Rectal smooth muscle tissue (tissue), 1 donor: ENCODE results near the gene SLC35F5.
"Not testable (repeated sequence)": the region's sequence is repeated elsewhere in the genome, so short reads cannot be mapped to it uniquely, and the experiment has no call there.

Experiments
- H3K27ac ChIP-seq: one replicate; pipeline ENCODE4 v1.7.0; 2013; ENCODE audit warnings: low read depth, low read length, inconsistent platforms
- H3K27me3 ChIP-seq: one replicate; pipeline ENCODE4 v1.7.0; 2013; ENCODE audit warnings: low read length; ENCODE audit not compliant: control insufficient read depth, insufficient read depth
- H3K36me3 ChIP-seq: one replicate; pipeline ENCODE4 v1.7.0; 2013; ENCODE audit warnings: low read length; ENCODE audit not compliant: control insufficient read depth, insufficient read depth
- H3K4me1 ChIP-seq: one replicate; pipeline ENCODE4 v1.7.0; 2013; ENCODE audit warnings: low read length; ENCODE audit not compliant: control insufficient read depth, insufficient read depth
- H3K4me3 ChIP-seq: one replicate; pipeline ENCODE4 v1.7.0; 2013; ENCODE audit warnings: low read length
- H3K9ac ChIP-seq: one replicate; pipeline ENCODE4 v1.7.0; 2013; ENCODE audit warnings: low read length

The SLC35F5 gene

DNA sequence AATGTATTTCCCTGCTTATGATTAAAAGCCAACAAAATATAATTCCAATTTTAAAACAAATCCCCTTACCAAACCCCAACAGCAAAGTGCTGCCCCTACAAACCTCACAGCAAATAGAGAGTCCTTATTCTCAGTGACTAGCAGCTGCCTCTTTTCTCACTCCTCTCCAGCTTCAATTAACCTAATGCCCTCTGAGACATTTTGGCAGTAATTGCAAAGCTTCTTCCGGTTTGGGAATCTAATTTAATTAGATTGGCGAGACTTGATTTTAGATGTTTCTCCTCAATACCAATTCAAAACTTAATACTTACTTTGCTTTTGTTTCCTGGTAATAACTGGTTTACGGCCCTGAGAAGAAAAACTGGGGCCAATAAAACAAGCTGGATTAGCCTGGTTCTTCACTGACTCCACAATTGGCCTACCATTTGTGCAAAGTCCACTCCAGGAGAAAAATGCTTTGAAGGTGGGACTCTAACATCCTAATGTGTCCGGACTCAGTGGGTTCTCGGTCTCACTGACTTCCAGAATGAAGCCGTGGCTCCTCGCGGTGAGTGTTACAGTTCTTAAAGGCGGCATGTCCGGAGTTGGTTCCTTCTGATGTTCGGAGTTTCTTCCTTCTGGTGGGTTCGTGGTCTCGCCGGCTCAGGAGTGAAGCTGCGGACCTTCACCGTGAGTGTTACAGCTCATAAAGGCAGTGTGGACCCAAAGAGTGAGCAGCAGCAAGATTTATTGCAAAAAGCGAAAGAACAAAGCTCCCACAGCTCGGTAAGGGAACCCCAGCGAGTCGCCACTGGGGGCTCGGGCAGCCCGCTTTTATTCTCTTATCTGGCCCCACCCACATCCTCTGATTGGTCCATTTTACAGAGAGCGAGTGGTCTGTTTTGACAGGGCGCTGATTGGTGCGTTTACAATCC is 52.8 kb downstream of the SLC35F5 start:
- Histone ChIP-seq H3K27ac (no peak overlapping the region), H3K9ac (no peak overlapping the region), H3K4me1 (no peaks in the 10 kb centered on the region), H3K27me3 (no peaks in the 10 kb centered on the region), H3K36me3 (no peaks in the 10 kb centered on the region), H3K4me3 (peak overlapping the region; percentile 37)

DNA sequence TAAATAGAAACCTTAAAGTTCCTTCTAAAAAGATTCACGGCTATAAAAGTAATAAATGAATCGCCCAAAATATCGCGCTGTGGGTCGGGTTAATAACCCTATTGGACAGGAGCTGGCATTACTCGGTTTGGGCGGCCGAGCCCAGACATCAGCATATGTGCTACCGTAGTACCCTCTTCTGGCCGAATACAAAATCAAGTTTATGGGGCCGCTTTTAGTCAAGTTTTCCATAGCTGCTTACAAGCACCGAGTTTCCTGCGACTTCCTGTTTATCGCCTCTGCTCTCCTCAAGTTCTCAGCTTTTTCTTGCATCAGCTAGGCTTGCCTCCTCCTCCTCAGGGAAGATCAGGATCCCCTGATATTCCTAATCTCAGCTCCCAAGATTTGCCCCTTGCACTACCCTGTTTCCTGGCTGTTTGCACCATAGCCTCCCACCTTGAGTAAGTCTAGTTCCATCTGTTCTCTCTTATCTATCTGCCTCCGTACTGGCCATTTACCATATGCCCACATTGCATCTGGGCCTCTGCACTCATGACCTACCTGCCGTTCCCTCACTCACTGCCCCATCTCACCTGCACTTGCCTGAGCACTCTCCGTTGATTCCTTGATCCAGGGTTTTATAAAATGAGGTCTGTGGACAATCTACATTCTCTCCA is 56.1 kb downstream of the SLC35F5 start:
- Histone ChIP-seq H3K27me3 (no peaks in the 10 kb centered on the region), H3K4me3 (no peak overlapping the region)

DNA sequence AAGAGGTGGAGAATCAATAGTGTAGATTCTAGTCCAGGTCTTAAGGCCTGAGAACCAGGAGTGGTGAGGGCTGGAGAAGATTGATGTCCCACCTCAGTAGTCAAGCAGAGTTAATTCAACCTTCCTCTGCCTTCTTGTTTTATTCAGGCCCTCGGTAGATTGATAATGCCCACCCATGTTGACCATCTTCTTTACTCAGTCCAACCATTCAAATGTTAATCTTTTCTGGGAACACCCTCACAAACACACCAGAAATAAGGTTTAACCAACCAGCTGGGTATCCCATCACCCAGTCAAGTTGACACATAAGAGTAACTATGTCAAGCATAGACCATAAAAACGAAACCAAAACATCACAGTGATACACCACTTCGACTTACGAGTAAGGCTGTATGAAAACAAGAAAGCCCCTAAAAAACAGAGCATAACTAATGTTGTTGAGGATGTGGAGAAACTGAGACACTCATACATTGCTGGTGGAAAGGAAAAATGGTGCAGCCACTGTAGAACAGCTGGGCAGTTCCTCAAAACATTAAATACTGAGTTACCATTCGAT is 57.5 kb downstream of the SLC35F5 start:
- no peak overlapping the region for H3K4me3 ChIP-seq
- no peaks in the 10 kb centered on the region for H3K27me3 ChIP-seq

More for the DNA sequence above, 56.1 kb downstream of the SLC35F5 start:
- Histone ChIP-seq H3K27ac (no peak overlapping the region), H3K4me1 (no peaks in the 10 kb centered on the region), H3K36me3 (no peaks in the 10 kb centered on the region), H3K9ac (no peak overlapping the region)

DNA sequence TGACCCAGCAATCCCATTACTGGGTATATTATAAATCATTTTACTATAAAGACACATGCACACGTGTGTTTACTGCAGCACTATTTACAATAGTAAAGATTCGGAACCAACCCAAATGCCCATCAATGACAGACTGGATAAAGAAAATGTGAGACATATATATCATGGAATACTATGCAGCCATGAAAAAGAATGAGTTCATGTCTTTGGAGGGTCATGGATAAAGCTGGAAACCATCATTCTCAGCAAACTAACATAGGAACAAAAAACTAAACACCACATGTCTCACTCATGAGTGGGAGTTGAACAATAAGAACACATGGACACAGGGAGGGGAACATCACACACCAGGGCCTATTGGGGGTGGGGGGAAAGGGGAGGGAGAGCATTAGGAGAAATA is 58.2 kb downstream of the SLC35F5 start:
- H3K36me3 ChIP-seq, H3K4me3 ChIP-seq, H3K27ac ChIP-seq, H3K4me1 ChIP-seq, H3K27me3 ChIP-seq, H3K9ac ChIP-seq: not testable (repeated sequence)

More for the DNA sequence above, 57.5 kb downstream of the SLC35F5 start:
- Histone ChIP-seq H3K27ac (no peak overlapping the region), H3K4me1 (no peaks in the 10 kb centered on the region), H3K9ac (no peak overlapping the region), H3K36me3 (no peaks in the 10 kb centered on the region)

DNA sequence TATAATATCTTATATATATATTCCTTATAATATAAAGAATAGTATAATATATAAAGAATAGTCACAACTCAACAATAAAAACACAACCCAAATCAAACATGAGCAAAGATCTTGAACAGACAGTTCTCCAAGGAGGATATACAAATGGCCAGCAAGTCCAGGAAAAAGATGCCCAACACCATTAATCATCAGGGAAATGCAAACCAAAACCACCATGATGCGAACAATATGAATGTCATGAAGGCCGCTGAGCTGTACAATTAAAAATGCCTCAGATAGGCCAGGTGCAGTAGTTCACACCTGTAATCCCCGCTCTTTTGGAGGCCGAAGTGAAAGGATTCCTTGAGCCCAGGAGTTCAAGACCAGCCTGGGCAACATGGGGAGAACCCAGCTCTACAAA is 58.9 kb downstream of the SLC35F5 start:
- no peak overlapping the region for H3K9ac ChIP-seq
- no peaks in the 10 kb centered on the region for H3K4me1 ChIP-seq
- no peaks in the 10 kb centered on the region for H3K36me3 ChIP-seq
- no peak overlapping the region for H3K27ac ChIP-seq
- no peak overlapping the region for H3K4me3 ChIP-seq
- H3K27me3 ChIP-seq: no peaks in the 10 kb centered on the region

DNA sequence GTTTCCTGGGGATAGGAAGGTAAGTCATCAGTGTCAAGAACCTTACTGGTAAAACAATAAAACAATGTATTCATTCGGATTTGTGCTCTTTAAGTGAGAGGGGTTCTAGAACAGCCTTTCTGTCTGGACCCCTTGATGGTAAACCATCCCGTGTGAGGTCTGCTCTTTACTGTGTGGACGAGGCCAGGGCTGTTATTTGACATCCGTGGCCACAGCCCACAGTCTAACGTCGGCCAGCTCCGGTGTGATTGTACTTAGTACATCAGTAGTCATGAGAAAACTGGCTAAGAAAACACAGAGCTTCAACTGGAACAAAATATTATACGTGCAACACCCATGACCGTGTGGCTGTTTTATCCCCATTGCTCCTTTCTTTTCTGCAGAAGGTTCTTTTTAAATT is 62.0 kb downstream of the SLC35F5 start:
- Histone ChIP-seq H3K27me3 (no peaks in the 10 kb centered on the region), H3K9ac (no peak overlapping the region), H3K36me3 (no peaks in the 10 kb centered on the region), H3K4me1 (no peaks in the 10 kb centered on the region), H3K27ac (no peak overlapping the region), H3K4me3 (no peak overlapping the region)

DNA sequence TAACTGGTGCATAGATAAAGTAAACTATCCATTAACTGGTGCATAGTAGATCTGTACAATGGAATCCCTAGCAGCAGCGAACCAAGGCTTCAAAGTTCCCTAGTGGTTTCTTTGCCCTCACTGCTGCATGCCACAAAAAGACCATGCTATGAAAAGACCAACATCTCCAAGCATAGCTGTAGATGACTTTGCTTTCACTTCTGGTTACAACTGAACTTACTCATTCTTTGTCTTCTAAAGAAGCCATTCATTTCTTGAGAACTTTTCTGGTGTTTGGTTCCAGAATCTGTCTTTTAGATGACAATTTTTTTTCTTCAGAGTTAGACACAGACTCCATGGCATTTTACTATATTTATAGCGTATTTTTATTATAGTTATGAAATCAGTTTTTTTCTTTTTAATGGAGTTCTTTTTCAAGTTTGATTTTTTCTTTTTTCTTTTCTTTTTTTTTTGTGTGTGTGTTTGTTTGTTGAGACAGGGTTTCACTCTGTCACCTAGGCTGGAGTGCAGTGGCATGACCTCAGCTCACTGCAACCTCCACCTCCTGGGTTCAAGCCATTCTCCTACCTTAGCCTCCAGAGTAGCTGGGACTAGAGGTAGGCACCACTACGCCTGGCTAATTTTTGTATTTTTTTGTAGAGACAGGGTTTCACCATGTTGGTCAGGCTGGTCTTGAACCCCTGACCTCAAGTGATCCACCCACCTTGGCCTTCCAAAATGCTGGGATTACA is 63.6 kb downstream of the SLC35F5 start:
- H3K27me3 ChIP-seq: no peaks in the 10 kb centered on the region
- no peak overlapping the region for H3K27ac ChIP-seq
- H3K36me3 ChIP-seq: no peaks in the 10 kb centered on the region
- H3K9ac ChIP-seq: no peak overlapping the region
- H3K4me1 ChIP-seq: no peaks in the 10 kb centered on the region
- H3K4me3 ChIP-seq: no peak overlapping the region

DNA sequence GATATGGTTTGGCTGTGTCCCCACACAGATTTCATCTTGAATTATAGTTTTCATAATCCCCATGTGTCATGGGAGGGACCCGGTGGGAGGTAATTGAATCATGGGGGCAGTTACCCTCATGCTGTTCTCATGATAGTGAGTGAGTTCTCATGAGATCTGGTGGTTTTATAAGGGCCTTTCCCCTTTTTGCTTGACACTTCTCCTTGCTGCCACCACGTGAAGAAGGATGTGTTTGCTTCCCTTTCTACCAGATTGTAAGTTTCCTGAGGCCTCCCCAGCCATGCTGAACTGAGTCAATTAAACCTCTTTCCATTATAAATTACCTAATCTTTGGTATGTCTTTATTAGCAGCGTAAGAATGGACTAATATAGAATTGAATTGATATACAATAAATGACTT is 65.6 kb downstream of the SLC35F5 start:
- not testable (repeated sequence) for H3K9ac ChIP-seq, H3K36me3 ChIP-seq, H3K4me3 ChIP-seq, H3K27me3 ChIP-seq, H3K27ac ChIP-seq, H3K4me1 ChIP-seq

DNA sequence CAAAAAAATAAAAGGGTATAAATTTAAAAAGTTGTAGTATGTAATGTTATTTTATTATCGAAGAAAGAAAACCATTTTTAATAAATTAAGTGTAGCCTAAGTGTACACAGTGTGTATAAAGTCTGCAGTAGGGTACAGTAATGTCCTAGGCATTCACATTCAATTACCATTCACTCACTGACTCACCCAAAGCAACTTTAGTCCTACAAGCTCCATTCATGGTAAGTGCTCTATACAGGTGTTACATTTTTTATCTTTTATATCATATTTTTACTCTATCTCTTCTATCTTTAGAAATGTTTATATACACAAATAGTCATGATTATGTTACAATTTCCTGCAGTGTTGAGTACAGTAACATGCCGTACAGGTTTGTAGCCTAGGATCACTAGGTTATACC is 69.9 kb downstream of the SLC35F5 start:
- no peak overlapping the region for H3K4me3 ChIP-seq
- H3K36me3 ChIP-seq: no peaks in the 10 kb centered on the region
- no peak overlapping the region for H3K27ac ChIP-seq
- no peak overlapping the region for H3K9ac ChIP-seq
- H3K27me3 ChIP-seq: no peaks in the 10 kb centered on the region
- no peaks in the 10 kb centered on the region for H3K4me1 ChIP-seq

DNA sequence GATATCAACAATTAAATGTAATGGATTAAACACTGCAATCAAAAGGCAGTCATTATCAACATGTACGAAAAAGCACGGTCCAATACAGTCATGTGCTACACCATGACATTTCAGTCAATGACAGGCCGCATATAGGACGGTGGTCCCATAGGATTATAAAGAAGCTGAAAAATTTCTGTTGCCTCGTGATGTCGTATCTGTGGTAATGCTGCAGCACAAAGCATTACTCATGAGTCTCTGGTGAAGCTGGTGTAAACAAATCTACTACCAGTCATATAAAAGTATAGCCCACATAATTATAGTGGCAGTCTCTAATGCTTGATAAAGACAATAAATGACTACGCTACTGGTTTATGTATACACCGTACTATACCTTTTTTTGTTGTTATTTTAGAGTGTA is 71.0 kb downstream of the SLC35F5 start:
- Histone ChIP-seq H3K27ac (no peak overlapping the region), H3K9ac (no peak overlapping the region), H3K27me3 (no peaks in the 10 kb centered on the region), H3K36me3 (no peaks in the 10 kb centered on the region), H3K4me3 (no peak overlapping the region), H3K4me1 (no peaks in the 10 kb centered on the region)

DNA sequence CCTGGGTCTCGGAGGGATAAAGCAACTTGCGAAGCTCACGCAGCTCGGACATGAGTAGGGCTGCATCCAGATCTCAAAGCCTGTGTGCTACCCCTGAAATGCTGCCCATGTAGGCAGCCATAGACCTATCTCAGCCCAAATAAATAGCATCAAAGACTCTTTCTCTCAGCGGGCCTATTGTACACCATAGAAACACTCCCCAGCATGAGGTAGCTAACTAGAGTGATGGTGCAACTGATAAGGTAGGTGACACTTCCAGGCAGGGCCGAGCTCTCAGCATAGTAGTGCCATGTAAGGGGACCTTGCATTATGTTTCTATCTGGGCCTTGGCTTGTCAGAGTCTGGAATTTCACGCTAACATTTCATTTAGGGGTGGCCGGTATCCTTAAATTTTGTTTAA is 77.0 kb downstream of the SLC35F5 start:
- H3K4me3 ChIP-seq: no peak overlapping the region
- no peak overlapping the region for H3K9ac ChIP-seq
- no peaks in the 10 kb centered on the region for H3K27me3 ChIP-seq

DNA sequence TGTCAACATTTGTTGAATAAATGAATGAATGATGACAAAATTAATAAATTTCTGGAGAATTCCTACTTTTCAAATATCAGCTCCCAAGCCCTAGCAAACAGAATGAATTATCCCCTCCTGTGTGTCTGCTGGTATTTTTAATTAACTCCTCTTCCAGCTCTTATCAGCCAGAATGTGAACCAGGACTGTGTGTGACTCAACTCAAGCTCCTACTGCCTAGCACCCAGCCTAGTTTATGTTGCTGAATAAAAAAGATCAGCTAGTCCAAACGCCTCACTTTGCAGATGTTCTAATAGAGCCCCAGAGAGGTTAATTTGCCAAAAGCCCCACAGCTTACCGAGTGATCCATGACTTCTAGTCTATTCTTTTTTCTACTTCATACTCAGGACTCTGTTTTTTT is 79.1 kb downstream of the SLC35F5 start:
- Histone ChIP-seq H3K9ac (no peak overlapping the region), H3K27me3 (no peaks in the 10 kb centered on the region), H3K4me3 (no peak overlapping the region), H3K4me1 (no peaks in the 10 kb centered on the region), H3K36me3 (no peaks in the 10 kb centered on the region), H3K27ac (no peak overlapping the region)

More for the DNA sequence above, 77.0 kb downstream of the SLC35F5 start:
- Histone ChIP-seq H3K4me1 (no peaks in the 10 kb centered on the region), H3K27ac (no peak overlapping the region), H3K36me3 (no peaks in the 10 kb centered on the region)
